ENCODE measurements around the gene ADM5.
"Not testable (repeated sequence)": the region's sequence is repeated elsewhere in the genome, so short reads cannot be mapped to it uniquely, and the experiment has no call there.

The ADM5 gene

GRCh38 chr19:49704888-49705642 is 15.7 kb downstream of the ADM5 start:
- DNase-seq: no peak

GRCh38 chr19:49705919-49706318 is 16.5 kb downstream of the ADM5 start:
- DNase-seq: no peak

- peak; percentile 73 for DNase-seq
Observed at GRCh38 chr19:49710372-49710951, 21.1 kb downstream of the ADM5 start.

DNA sequence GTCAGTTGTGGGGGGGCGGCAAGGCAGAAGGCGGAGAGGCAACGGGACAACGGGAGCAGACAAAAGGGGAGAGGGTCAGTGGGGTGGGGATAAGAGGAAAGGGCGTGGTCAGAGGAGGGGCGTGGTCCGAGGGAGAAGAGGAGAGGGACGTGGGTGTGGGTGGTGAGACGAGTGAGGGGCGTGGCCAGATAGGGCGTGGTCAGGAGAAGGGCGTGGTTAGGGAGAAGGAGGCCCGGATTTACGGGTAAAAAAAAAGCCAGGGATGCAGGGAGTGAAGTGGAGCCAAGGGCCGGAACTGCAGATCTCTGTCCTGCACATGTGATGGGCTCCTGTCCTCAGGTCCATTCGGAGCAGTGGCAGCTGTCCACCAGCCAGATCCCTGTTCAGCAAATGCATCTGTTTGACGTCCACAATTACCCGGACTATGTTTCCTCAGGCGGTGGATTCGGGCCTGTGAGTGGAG is 23.0 kb downstream of the ADM5 start:
- peak; percentile 82 for DNase-seq

- DNase-seq: no peak
Observed at GRCh38 chr19:49713236-49713845, 23.9 kb downstream of the ADM5 start.

DNA sequence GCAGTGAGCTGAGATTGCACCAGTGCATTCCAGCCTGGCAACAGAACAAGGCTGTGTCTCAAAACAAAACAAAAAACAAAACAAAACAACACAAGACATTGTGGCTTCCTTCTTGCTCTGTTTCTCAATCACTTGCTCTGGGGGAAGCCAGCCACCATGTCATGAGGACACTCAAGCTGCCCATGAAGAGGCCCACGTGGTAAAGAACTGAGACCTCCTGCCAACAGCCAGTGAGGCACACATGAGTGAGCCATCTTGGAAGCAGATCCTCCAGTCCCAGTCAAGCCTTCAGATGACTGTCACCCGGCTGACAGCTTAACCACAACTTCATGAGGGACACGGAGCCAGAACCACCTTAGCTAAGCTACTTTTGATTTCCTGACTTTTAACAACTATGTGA is 26.8 kb downstream of the ADM5 start:
- no peak for DNase-seq

DNA sequence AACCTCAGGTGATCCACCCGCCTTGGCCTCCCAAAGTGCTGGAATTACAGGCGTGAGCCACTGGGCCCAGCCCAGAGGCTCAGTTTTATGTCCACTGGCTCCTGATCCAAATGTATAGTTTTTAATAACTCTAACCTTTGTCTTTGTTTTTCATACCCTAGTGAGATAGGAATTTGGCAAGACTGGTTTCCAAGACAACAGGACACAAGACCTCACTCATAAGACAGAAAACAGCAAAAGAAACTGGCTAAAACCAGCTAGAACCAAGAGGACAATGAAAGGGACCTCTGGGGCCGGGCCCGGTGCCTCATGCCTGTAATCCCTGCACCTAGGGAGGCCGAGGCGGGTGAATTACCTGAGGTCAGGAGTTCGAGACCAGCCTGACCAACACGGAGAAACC is 29.1 kb downstream of the ADM5 start:
- no peak for DNase-seq

DNA sequence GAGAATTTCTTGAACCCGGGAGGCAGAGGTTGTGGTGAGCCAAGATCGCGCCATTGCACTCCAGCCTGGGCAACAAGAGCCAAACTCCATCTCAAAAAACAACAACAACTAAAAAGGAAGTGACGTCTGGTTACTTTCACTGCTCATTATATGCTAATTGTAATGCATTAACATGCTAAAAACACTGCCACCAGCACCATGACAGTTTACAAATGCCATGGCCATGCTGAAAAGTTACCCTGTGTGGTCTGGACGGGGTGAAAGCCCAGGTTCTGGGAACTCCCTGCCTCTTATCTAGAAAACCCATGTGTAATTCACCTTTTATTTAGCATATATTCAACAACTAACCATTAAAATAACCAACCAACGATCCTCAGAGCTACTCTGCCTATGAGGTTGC is 29.6 kb downstream of the ADM5 start:
- DNase-seq: no peak

DNA sequence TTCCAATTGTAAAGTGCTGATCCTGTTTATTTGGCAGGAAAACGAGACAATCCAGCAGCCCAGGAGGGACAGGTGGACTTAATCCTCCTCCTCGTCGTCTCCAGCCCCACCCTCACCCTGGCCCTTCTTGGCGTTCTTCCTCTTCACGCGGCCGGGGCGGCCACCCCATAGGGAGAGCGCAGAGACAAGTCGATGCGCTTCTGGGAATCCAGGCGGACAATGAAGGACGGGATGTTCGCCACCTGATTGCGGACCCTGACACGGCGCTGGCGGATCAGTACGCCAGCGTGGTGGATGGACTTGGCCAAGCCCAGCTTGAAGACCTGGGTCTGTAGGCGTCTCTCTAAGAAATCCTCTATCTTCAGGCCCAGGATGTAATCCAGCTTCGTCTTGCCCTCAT is 30.0 kb downstream of the ADM5 start:
- not testable (repeated sequence) for DNase-seq

DNA sequence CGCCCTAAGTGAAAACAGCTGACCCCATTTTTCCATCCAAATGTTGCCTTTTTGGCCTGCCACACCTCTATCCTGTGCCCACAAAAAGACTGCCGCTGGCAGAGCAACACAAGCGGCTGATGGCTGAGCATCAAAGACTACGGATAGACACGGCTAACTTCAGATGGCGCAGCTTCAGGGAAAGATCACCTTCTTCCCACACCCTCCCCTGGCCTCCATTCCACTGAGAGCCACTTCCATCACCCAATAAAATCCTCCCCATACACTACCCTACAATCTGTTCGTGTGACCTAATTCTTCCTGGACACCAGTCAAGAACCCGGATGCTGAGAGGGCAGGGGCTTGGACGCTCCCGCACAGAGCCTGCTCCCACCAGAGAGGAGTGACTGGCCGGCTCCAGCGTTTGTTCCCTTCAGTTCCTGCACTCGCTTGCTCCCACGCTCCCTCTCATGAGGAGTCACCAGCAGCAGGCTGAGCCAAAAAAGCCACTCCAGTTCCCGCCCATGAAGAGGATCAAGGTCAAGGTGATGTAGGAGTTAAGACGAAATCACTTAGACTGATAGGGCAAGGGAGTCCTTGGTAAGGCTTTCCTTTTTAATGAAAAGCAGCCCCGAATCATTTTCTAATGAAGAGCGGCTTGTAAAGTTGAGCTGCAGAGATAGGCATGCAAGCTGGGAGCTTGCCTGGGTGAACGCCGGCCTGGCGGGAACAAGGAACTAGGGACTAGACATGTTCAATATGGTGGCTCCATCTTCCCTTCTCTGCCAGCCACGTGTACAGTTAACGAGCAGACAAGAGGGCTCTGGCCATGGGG is 38.0 kb downstream of the ADM5 start:
- no peak for DNase-seq

DNA sequence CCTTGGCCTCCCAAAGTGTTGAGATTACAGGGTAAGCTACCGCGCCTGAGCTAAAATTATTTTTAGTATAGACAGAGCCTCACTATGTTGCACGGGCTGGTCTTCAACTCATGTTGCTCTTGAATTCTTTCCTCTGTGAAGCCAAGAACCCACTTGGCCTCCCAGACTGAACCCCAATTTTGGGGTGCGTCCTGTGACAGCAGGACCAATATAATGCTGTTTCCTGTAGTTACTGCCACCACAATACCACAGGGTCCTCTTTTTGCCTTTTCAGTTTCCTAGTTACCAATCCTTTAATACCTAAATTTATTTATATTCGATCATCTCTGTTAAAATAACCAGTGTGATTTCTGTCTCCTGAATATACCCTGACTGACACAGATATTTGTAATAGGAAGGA is 40.8 kb downstream of the ADM5 start:
- DNase-seq: no peak

DNA sequence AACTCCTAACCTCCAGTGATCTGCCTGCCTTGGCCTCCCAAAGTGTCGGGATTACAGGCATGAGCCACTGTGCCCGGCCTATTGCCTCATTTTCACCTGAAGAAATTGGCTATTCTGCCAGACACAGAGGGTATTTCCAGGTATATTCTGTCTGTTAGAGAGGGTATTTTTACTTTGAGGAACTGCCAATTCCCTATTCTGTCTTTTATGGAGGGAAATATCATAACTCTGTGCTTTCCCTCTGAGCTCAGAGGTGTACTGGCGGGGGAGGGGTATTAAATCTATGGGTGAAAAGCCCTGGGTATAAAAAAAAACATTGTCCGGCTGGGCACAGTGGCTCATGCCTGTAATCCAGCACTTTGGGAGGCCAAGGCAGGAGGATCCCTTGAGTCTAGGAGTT is 48.9 kb downstream of the ADM5 start:
- no peak for DNase-seq

DNA sequence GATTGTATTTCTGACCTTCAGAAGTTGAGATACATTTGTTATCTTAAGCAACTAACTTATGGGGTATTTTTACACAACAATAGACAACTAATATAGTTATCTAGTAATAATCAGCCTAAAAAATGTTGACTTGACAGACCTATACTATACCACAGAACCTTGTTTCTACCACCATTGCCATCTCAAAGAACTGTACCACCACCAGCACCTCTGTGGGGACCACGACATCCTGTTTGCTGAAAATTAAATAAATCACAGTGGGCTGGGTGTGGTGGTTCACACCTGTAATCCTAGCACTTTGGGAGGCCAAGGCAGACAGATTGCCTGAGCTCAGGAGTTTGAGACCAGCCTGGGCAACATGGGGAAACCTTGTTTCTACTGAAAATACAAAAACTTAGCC is 49.7 kb downstream of the ADM5 start:
- DNase-seq: no peak

DNA sequence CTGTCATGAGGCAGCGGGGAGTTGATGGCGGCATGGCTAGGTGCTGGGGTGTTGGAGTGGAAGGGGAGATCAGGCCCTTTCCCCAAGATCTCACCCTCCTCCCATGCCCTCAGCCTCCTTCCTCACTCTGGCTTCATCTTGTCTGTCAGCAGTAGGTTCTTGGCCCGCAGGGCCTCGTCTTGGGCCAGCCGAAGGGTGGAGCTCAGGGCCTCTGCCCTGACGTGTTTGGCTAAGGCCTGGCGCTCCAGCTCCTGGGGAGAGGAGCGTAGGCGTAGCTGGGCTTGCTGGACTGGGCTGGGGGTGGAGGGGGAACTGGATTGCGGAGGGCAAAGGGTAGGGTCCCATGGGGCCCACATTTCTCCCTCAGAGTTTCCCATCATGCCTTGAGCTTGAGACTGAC is 50.5 kb downstream of the ADM5 start:
- no peak for DNase-seq
